WTC11 (cell line): ENCODE results near the gene ZBTB7C.

ENCODE experiments used
- NFE2L1 ChIP-seq: sonication (generic); formaldehyde crosslinking; IDR thresholded peaks from 2 replicates; pipeline ENCODE4 v1.8.1; 2023; ENCODE audit warnings: missing genetic modification reagents
- TF ChIP-seq, protein P1 (sequence below): sonication (generic); formaldehyde crosslinking; IDR thresholded peaks from 2 replicates; pipeline ENCODE4 v1.8.1; 2023; ENCODE audit warnings: mild to moderate bottlenecking, missing genetic modification reagents, moderate library complexity

DNA sequence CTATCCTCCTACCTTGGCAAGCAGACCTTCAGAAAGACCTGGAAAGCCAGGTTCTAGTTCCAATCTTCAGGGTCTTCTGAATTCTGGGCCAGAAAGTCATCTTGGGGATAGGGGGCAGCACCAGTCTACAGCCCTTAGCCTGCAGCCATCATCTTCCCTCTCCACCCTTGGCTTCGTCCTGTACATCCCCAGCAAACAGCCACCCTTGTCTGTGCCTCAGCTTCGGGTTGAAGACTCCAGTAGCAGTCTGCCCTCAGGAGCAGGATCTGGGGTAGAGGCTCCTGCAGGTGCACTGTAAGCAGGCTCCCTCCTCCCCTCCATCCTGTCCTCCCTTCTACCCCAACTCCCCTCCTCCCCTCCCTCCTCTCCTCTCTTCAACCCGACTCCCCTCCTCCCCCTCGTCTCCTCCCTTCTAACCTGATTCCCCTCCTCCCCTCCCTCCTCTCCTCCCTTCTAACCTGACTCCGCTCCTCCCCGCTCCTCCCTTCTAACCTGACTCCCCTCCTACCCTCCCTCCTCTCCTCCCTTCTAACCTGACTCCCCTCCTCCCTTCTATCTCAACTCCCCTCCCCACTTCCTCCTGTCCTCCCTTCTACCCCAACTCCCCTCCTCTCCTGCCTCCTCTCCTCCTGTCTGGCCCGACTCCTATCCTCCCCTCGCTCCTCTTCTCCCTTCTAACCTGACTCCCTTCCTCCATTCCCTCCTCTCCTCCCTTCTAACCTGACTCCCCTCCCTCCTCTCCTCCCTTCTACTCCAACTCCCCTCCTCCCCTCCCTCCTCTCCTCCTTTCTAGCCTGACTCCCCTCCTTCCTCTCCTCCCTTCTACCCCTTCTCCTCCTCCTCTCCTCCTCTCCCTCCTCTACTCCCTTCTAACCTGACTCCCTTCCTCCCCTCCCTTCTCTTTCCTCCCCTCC is 388.6 kb downstream of the ZBTB7C start:
- TF ChIP-seq, protein P1, sequence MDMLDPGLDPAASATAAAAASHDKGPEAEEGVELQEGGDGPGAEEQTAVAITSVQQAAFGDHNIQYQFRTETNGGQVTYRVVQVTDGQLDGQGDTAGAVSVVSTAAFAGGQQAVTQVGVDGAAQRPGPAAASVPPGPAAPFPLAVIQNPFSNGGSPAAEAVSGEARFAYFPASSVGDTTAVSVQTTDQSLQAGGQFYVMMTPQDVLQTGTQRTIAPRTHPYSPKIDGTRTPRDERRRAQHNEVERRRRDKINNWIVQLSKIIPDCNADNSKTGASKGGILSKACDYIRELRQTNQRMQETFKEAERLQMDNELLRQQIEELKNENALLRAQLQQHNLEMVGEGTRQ (CRISPR knock-in tag) = no peak
- TF ChIP-seq NFE2L1 (CRISPR knock-in tag) = no peak
